CD14-positive monocyte (primary cell): ENCODE data around the gene SWT1. TPM values are rescaled to one million over a fixed set of nuclear protein-coding genes. Genes with fewer than 3 reads are reported as not detected.

Experiments
- DNase-seq, 3 donors: peaks; one replicate each; pipeline ENCODE4 v3.0.0-alpha.2; 2011 to 2022
- H2AFZ ChIP-seq: 2 replicates; pipeline ENCODE4 v1.6.0; 2012; ENCODE audit warnings: mild to moderate bottlenecking, low read depth, low read length, inconsistent platforms; ENCODE audit not compliant: insufficient read depth, poor library complexity, severe bottlenecking
- H3K27ac ChIP-seq, 2 donors: 1 replicate in 1 of 2; 2 replicates in 1 of 2; pipeline ENCODE4 v1.5.1; 2012 to 2013; ENCODE audit warnings: low read length in 2 of 2, control low read depth in 1 of 2, inconsistent platforms in 1 of 2, low read depth in 1 of 2, mild to moderate bottlenecking in 1 of 2
- H3K27me3 ChIP-seq, 2 donors: one replicate each; pipeline versions ENCODE4 v1.6.0 to v1.6.1; 2011 to 2013; ENCODE audit warnings: low read length in 2 of 2; ENCODE audit not compliant: control insufficient read depth in 2 of 2, insufficient read depth in 2 of 2
- H3K36me3 ChIP-seq, 2 donors: replicated peaks in 1 of 2; 1 replicate in 1 of 2; 2 replicates in 1 of 2; pipeline versions ENCODE4 v1.5.1 to v1.6.1; 2012 to 2013; ENCODE audit warnings: low read length in 2 of 2, control low read depth in 1 of 2, inconsistent platforms in 1 of 2, mild to moderate bottlenecking in 1 of 2; ENCODE audit not compliant: insufficient read depth in 2 of 2, control insufficient read depth in 1 of 2
- H3K4me1 ChIP-seq, 2 donors: 1 replicate in 1 of 2; 2 replicates in 1 of 2; pipeline versions ENCODE4 v1.5.1 to v1.6.1; 2012 to 2013; ENCODE audit warnings: low read length in 2 of 2, control low read depth in 1 of 2, inconsistent platforms in 1 of 2, mild to moderate bottlenecking in 1 of 2, moderate library complexity in 1 of 2; ENCODE audit not compliant: insufficient read depth in 2 of 2, control insufficient read depth in 1 of 2
- H3K4me2 ChIP-seq: replicated peaks from 2 replicates; pipeline ENCODE3; 2012; ENCODE audit warnings: low read length, moderate library complexity, mild to moderate bottlenecking; ENCODE audit not compliant: poor library complexity, severe bottlenecking; ENCODE audit errors: extremely low read depth
- H3K4me3 ChIP-seq, 3 experiments: fragments of 200-600 bp in 1 of 3; sonication (generic) in 1 of 3; replicated peaks in 1 of 3; 1 replicate in 2 of 3; 2 replicates in 1 of 3; pipeline ENCODE4 v1.5.1; 2011 to 2013; ENCODE audit warnings: low read length in 3 of 3, mild to moderate bottlenecking in 3 of 3, control low read depth in 2 of 3, low read depth in 2 of 3, inconsistent platforms in 1 of 3, moderate library complexity in 1 of 3
- H3K79me2 ChIP-seq: 2 replicates; pipeline ENCODE4 v1.6.0; 2012; ENCODE audit warnings: mild to moderate bottlenecking, control low read depth, inconsistent platforms, low read length, moderate library complexity; ENCODE audit not compliant: insufficient read depth
- H3K9ac ChIP-seq: 2 replicates; pipeline ENCODE4 v1.6.0; 2017; ENCODE audit warnings: low read length, mild to moderate bottlenecking; ENCODE audit not compliant: insufficient read depth, poor library complexity, severe bottlenecking
- H3K9me3 ChIP-seq, 2 donors: replicated peaks in 1 of 2; 1 replicate in 1 of 2; 2 replicates in 1 of 2; pipeline versions ENCODE4 v1.5.1 to v1.6.1; 2012 to 2013; ENCODE audit warnings: low read length in 2 of 2, control low read depth in 1 of 2; ENCODE audit not compliant: control insufficient read depth in 1 of 2, insufficient read depth in 1 of 2
- H4K20me1 ChIP-seq: 2 replicates; pipeline ENCODE4 v1.6.0; 2012; ENCODE audit warnings: mild to moderate bottlenecking, low read length, control low read depth, moderate library complexity; ENCODE audit not compliant: insufficient read depth
- H3K27ac Mint-ChIP-seq, 7 donors: one replicate each; pipeline ENCODE4 v1.8.0; 2020; ENCODE audit warnings: mild to moderate bottlenecking in 7 of 7, mixed read lengths in 7 of 7, moderate library complexity in 6 of 7, inconsistent platforms in 2 of 7
- H3K27me3 Mint-ChIP-seq, 3 donors: one replicate each; pipeline ENCODE4 v1.8.0; 2021 to 2022; ENCODE audit warnings: low read depth in 3 of 3, mild to moderate bottlenecking in 3 of 3, mixed read lengths in 3 of 3, moderate library complexity in 3 of 3, inconsistent platforms in 1 of 3
- H3K36me3 Mint-ChIP-seq, 2 donors: one replicate each; pipeline ENCODE4 v1.8.0; 2020; ENCODE audit warnings: mixed read lengths in 2 of 2, inconsistent platforms in 1 of 2, mild to moderate bottlenecking in 1 of 2
- H3K4me1 Mint-ChIP-seq: one replicate; pipeline ENCODE4 v1.8.0; 2020; ENCODE audit warnings: mild to moderate bottlenecking, mixed read lengths
- H3K4me3 Mint-ChIP-seq, 2 donors: one replicate each; pipeline ENCODE4 v1.8.0; 2020; ENCODE audit warnings: mild to moderate bottlenecking in 2 of 2, mixed read lengths in 2 of 2, moderate library complexity in 1 of 2
- H3K9me3 Mint-ChIP-seq, 7 donors: one replicate each; pipeline ENCODE4 v1.8.0; 2020 to 2022; ENCODE audit warnings: mixed read lengths in 7 of 7, mild to moderate bottlenecking in 6 of 7, moderate library complexity in 6 of 7, inconsistent platforms in 2 of 7
- WGBS: methylation state at CpG from one replicate; pipeline ENCODE4 v1.1.5; 2013; ENCODE audit warnings: missing lambda C conversion rate; ENCODE audit not compliant: insufficient coverage; 5-methylcytosine and 5-hydroxymethylcytosine counted together
- intact Hi-C, 2 donors: fragments of 100-400 bp; cut with micrococcal nuclease; formaldehyde crosslinking; loops; one replicate each; pipeline versions ENCODE4 v1.15.0 to v1.15.1; 2023
- polyA plus RNA-seq, 3 donors: library from polyadenylated mRNA; depleted of rRNA in 1 of 3; unstranded in 2 of 3; stranded (reverse) in 1 of 3; fragments of 300-500 nt in 2 of 3; fragments of >200 nt in 1 of 3; fragmentation: Illumina TruSeq in 2 of 3; gene quantifications; 1 replicate in 2 of 3; 2 replicates in 1 of 3; pipeline ENCODE4 v1.2.3, GENCODE V29; 2012 to 2021
- TF ChIP-seq, protein P1 (sequence below): fragments of 200-600 bp; IDR thresholded peaks from one replicate; pipeline ENCODE4 v1.8.0; 2022; ENCODE audit warnings: antibody characterized with exemption, mild to moderate bottlenecking

Gene SWT1
- polyA plus RNA-seq, 3 donors: 0.89 to 2.8 (median 1.7) TPM

DNA sequence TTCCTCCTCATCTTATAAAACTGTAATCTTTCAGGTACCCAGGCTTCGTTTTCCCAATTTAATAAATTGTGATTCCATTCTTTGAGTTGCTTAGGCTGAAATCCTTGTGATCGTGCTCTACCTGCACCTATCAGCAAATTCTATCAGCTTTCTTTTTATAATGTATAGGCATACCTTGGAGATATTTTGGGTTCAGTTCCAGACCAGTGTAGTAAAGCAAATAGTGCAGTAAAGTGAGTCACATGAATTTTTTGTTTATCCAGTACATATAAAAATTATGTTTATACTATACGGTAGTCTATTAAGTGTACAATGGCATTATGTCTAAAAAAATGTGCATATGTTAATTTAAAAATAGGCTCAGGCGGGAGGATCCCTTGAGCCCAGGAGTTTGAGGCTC, 5.5 kb downstream of the SWT1 start:
- peaks cover 31 to 32% of the 10 kb centered on the region in 2 donors for H3K36me3 Mint-ChIP-seq
- no peak overlapping the region for H3K4me3 Mint-ChIP-seq
- H3K9me3 Mint-ChIP-seq: no peaks in the 10 kb centered on the region
- Histone ChIP-seq H4K20me1 (no peaks in the 10 kb centered on the region), H3K4me3 (no peak overlapping the region), H3K9ac (no peak overlapping the region), H3K4me2 (no peak overlapping the region), H3K4me1 (peaks cover 5 to 9% of the 10 kb centered on the region in 2 donors), H2AFZ (no peak overlapping the region), H3K36me3 (peaks cover 0 to 19% of the 10 kb centered on the region in 2 donors), H3K27ac (no peak overlapping the region), H3K9me3 (no peaks in the 10 kb centered on the region), H3K79me2 (peaks cover 4% of the 10 kb centered on the region), H3K27me3 (no peaks in the 10 kb centered on the region)
- TF ChIP-seq, protein P1, sequence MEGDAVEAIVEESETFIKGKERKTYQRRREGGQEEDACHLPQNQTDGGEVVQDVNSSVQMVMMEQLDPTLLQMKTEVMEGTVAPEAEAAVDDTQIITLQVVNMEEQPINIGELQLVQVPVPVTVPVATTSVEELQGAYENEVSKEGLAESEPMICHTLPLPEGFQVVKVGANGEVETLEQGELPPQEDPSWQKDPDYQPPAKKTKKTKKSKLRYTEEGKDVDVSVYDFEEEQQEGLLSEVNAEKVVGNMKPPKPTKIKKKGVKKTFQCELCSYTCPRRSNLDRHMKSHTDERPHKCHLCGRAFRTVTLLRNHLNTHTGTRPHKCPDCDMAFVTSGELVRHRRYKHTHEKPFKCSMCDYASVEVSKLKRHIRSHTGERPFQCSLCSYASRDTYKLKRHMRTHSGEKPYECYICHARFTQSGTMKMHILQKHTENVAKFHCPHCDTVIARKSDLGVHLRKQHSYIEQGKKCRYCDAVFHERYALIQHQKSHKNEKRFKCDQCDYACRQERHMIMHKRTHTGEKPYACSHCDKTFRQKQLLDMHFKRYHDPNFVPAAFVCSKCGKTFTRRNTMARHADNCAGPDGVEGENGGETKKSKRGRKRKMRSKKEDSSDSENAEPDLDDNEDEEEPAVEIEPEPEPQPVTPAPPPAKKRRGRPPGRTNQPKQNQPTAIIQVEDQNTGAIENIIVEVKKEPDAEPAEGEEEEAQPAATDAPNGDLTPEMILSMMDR: no peak
- peaks cover 0 to 4% (median 3%) of the 10 kb centered on the region in 3 donors for H3K27me3 Mint-ChIP-seq
- no peak for DNase-seq
- H3K27ac Mint-ChIP-seq: no peak overlapping the region
- intact Hi-C loops: no loop called here
- peaks cover 7% of the 10 kb centered on the region for H3K4me1 Mint-ChIP-seq
- WGBS: no CpG with 5 or more reads among the region's 4 CpGs

DNA sequence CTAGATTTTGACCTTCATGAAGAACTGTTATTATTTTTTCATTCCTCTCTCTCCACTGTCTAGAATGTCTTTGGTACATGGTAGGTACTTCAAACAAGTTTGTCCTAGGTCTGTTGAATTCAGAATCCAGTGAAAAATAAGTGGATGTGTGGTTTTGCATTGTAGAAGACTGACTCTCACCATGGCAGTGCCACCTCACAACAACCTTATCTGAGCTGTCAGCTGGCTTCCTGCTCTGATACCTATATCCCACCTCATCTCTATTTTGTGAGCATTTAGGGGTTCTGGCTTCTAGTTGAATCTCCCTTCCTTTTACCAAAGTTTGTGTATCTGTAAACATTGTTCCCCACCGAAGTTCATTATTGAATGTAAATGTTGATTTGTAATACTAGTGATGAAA, 9.1 kb downstream of the SWT1 start:
- no peaks in the 10 kb centered on the region for H3K9me3 ChIP-seq
- no peak overlapping the region for H3K4me3 ChIP-seq
- Mint-ChIP-seq H3K27ac (no peak overlapping the region), H3K4me3 (no peak overlapping the region), H3K27me3 (peaks cover 0 to 4% (median 0%) of the 10 kb centered on the region in 3 donors), H3K9me3 (no peaks in the 10 kb centered on the region), H3K4me1 (peaks cover 3% of the 10 kb centered on the region), H3K36me3 (peaks cover 38 to 43% of the 10 kb centered on the region in 2 donors)
- H3K27ac ChIP-seq: no peak overlapping the region
- no CpG with 5 or more reads among the region's 1 CpG for WGBS
- no peaks in the 10 kb centered on the region for H3K27me3 ChIP-seq
- peaks cover 0 to 26% of the 10 kb centered on the region in 2 donors for H3K36me3 ChIP-seq
- H4K20me1 ChIP-seq: no peaks in the 10 kb centered on the region
- intact Hi-C loops: no loop called here
- peaks cover 0 to 5% of the 10 kb centered on the region in 2 donors for H3K4me1 ChIP-seq
- no peak for DNase-seq
- H3K9ac ChIP-seq: no peak overlapping the region
- no peaks in the 10 kb centered on the region for H3K79me2 ChIP-seq
- H2AFZ ChIP-seq: no peak overlapping the region
- no peak overlapping the region for H3K4me2 ChIP-seq
- TF ChIP-seq, protein P1: no peak
